Vagina (tissue), 2 donors: Measurements from ENCODE around the gene SLC66A2. TPM values are rescaled to one million over a fixed set of nuclear protein-coding genes. Genes with fewer than 3 reads are reported as not detected.

Source experiments
- DNase-seq, 2 donors: peaks; one replicate each; pipeline ENCODE4 v3.0.0-alpha.2; 2017; ENCODE audit errors: extremely low spot score in 2 of 2
- H3K27ac ChIP-seq: fragments of 200-600 bp; sonication (generic); one replicate; pipeline ENCODE4 v1.5.1; 2019
- H3K27me3 ChIP-seq: fragments of 200-600 bp; sonication (generic); one replicate; pipeline ENCODE4 v1.5.1; 2019
- H3K36me3 ChIP-seq, 2 donors: fragments of 200-600 bp; sonication (generic); one replicate each; pipeline ENCODE4 v1.5.1; 2017 to 2019
- H3K4me1 ChIP-seq: fragments of 200-600 bp; sonication (generic); one replicate; pipeline ENCODE4 v1.5.1; 2019
- H3K4me3 ChIP-seq, 2 donors: fragments of 200-600 bp; sonication (generic); 1 replicate in 1 of 2; 2 replicates in 1 of 2; pipeline ENCODE4 v1.5.1; 2016 to 2019
- H3K9me3 ChIP-seq: fragments of 200-600 bp; sonication (generic); one replicate; pipeline ENCODE4 v1.5.1; 2019
- POLR2A ChIP-seq, 2 donors: fragments of 450-650 bp; IDR thresholded peaks; one replicate each; pipeline ENCODE4 v1.6.1; 2017; ENCODE audit warnings: antibody characterized with exemption in 2 of 2, mild to moderate bottlenecking in 2 of 2, moderate library complexity in 2 of 2
- POLR2AphosphoS5 ChIP-seq, 2 donors: sonication (generic); formaldehyde crosslinking; IDR thresholded peaks; one replicate each; pipeline ENCODE4 v1.9.0; 2017; ENCODE audit warnings: antibody characterized with exemption in 2 of 2, mild to moderate bottlenecking in 2 of 2, low read depth in 1 of 2; ENCODE audit not compliant: insufficient read depth in 1 of 2
- intact Hi-C: fragments of 100-400 bp; cut with DNase I; formaldehyde crosslinking; loops from one replicate; pipeline ENCODE4 v1.15.1; 2023
- total RNA-seq: library from RNA; depleted of rRNA; stranded (reverse); fragments of >200 nt; gene quantifications from one replicate; pipeline ENCODE4 v1.2.3, GENCODE V29; 2016
- TF ChIP-seq, protein P1 (sequence below), 3 experiments: fragments of 450-650 bp in 2 of 3; fragments of 200-600 bp in 1 of 3; sonication (generic) in 1 of 3; IDR thresholded peaks; one replicate each; pipeline ENCODE4 v1.5.1; 2017 to 2019; ENCODE audit warnings: antibody characterized with exemption in 3 of 3, mild to moderate bottlenecking in 2 of 3, moderate library complexity in 2 of 3

Gene SLC66A2
- total RNA-seq, 1 donor from 2014 or later = 32.2 TPM

DNA sequence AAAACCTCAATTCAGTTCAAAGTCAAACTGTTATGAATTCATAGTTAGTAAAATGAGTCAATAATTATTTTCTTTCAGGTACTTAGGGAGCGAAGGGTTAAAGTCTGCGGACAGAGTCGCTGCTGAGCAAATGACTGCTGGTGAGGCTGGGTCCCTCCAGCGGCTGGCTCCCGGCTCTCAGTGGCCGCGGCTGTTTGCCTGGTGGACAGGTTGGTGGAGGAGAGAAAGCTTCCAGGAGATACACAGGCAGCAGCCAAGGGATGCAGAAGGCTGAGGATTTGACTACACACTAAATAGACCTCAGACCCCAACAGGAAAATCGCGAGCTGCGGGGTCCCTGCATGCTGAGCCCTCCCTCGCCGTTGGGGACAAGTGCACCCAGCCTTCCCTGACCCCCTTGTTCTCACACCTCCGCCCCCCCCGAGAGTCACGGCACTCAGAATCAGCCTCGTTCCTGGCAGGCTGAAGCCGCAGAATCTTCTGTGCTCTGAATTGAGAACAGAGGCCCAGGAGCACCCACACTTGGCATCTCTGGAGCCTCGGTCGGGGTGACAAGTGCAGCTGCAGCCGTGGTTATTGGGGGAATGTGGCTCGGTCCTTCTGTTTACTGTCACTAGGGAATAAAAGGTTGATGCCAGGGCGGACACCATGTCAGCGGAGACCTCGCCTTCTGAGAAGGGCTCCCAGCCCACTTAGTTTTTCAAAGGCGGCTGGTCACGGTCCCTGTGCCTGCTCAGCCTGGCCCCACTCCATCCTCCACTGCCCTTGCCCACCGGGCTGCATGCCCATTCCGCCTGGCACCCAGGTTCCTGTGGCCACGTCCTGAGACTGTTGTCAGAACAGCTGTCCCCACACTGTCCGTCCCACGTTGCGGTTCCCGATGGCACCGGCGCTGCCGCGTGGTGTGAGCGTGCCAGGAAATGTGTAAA, 74.0 kb downstream of the SLC66A2 start:
- no peaks in the 10 kb centered on the region for H3K27me3 ChIP-seq
- DNase-seq = peak in 1 of 2 donors; percentile 64

DNA sequence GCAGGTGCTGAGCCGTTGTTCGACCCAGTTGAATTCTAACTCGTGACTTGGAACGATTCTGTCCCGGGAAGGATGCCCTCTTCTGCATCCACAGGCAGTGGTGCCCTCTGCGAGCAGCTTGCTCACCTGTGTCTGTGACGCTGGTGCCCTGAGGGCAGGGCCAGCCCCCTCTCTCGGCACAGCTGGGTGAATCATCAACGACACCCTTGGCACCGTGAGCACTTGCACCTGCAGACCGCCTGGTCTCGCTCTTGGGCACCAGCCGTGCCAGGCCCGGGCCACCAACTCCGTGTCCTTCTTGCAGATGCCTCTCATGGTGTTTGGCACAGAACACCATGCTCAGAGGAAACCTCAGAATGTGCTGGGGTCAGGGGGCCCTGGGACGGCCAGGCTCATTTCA, 75.0 kb downstream of the SLC66A2 start:
- no peaks in the 10 kb centered on the region for H3K4me1 ChIP-seq
- H3K36me3 ChIP-seq = no peaks in the 10 kb centered on the region
- no peaks in the 10 kb centered on the region for H3K9me3 ChIP-seq
- intact Hi-C loops = no loop called here
- no peaks in the 10 kb centered on the region for H3K27me3 ChIP-seq
- no peak overlapping the region for H3K4me3 ChIP-seq
- no peak overlapping the region for H3K27ac ChIP-seq
- TF ChIP-seq, protein P1, sequence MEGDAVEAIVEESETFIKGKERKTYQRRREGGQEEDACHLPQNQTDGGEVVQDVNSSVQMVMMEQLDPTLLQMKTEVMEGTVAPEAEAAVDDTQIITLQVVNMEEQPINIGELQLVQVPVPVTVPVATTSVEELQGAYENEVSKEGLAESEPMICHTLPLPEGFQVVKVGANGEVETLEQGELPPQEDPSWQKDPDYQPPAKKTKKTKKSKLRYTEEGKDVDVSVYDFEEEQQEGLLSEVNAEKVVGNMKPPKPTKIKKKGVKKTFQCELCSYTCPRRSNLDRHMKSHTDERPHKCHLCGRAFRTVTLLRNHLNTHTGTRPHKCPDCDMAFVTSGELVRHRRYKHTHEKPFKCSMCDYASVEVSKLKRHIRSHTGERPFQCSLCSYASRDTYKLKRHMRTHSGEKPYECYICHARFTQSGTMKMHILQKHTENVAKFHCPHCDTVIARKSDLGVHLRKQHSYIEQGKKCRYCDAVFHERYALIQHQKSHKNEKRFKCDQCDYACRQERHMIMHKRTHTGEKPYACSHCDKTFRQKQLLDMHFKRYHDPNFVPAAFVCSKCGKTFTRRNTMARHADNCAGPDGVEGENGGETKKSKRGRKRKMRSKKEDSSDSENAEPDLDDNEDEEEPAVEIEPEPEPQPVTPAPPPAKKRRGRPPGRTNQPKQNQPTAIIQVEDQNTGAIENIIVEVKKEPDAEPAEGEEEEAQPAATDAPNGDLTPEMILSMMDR (IDR thresholded peaks at IDR 0.05) = no peak
- TF ChIP-seq POLR2A (IDR thresholded peaks at IDR 0.05) = no peak
- no peak for TF ChIP-seq POLR2AphosphoS5 (IDR thresholded peaks at IDR 0.05; ENCODE audit: insufficient read depth in 1 of 2, low read depth in 1 of 2)
- peak in 1 of 2 donors; percentile 83 for DNase-seq

More for the DNA sequence above, 74.0 kb downstream of the SLC66A2 start:
- Histone ChIP-seq H3K9me3 (no peaks in the 10 kb centered on the region), H3K4me3 (no peak overlapping the region), H3K4me1 (no peaks in the 10 kb centered on the region), H3K27ac (no peak overlapping the region), H3K36me3 (no peaks in the 10 kb centered on the region)
- intact Hi-C loops = no loop called here
- TF ChIP-seq POLR2A (IDR thresholded peaks at IDR 0.05) (no peak), POLR2AphosphoS5 (IDR thresholded peaks at IDR 0.05; ENCODE audit: insufficient read depth in 1 of 2, low read depth in 1 of 2) (no peak)
- TF ChIP-seq, protein P1 (IDR thresholded peaks at IDR 0.05) = no peak

DNA sequence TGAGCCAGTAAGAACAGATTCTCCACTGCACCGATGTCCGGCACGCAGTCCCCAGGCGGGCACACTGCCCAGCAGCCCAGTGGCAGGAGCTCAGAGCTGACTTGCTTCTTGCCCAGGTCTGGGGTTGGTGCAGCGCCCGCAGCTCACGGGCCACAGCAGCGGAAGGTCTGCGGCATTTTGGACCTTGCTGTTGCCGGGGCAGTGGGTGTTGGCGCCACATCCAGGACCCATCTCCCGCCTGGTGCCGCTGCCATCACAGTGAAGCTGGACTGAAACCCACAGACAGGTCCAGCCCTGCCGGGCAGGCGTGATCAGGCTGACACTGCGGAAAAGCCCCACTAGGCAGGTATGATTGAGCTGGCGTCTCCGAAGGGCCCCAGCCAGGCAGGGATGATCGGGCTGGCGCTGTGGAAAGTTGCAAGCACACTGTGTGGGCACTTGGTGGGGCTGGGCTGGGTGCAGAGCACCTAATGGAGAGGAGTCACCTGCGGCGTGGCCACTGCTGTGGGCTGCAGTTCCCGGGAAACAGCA, 75.5 kb downstream of the SLC66A2 start:
- Histone ChIP-seq H3K9me3 (no peaks in the 10 kb centered on the region), H3K27ac (no peak overlapping the region), H3K4me3 (no peak overlapping the region), H3K4me1 (no peaks in the 10 kb centered on the region), H3K36me3 (no peaks in the 10 kb centered on the region), H3K27me3 (no peaks in the 10 kb centered on the region)
- no peak for TF ChIP-seq POLR2AphosphoS5 (IDR thresholded peaks at IDR 0.05; ENCODE audit: insufficient read depth in 1 of 2, low read depth in 1 of 2)
- TF ChIP-seq, protein P1 (IDR thresholded peaks at IDR 0.05) = no peak
- no peak for TF ChIP-seq POLR2A (IDR thresholded peaks at IDR 0.05)
- intact Hi-C loops = no loop called here
- peak in 1 of 2 donors; percentile 77 for DNase-seq

DNA sequence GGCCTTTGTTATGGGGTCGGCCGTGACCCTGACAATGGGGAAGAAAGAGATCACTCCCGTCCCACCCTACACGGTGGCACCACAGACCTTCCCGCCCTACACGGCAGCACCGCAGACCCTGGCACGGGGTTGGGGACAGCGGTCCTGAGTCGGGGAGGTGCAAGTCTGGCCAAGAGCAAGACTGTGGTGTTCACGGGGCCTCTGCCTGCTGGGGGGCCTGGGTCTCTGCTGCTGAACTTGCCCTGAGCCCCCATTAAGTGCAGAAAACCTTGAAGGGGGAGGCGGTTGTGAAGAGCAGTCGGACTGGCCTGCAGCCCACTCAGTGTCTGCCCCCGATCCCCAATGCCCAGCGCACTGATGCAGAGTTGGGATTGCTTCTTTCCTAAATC, 75.9 kb downstream of the SLC66A2 start:
- Histone ChIP-seq H3K27ac (no peak overlapping the region), H3K9me3 (no peaks in the 10 kb centered on the region), H3K27me3 (no peaks in the 10 kb centered on the region), H3K4me1 (no peaks in the 10 kb centered on the region), H3K36me3 (no peaks in the 10 kb centered on the region), H3K4me3 (no peak overlapping the region)
- TF ChIP-seq POLR2A (IDR thresholded peaks at IDR 0.05) (no peak), POLR2AphosphoS5 (IDR thresholded peaks at IDR 0.05; ENCODE audit: insufficient read depth in 1 of 2, low read depth in 1 of 2) (no peak)
- TF ChIP-seq, protein P1 (IDR thresholded peaks at IDR 0.05) = no peak
- intact Hi-C loops = no loop called here
- peak in 1 of 2 donors; percentile 80 for DNase-seq
